ENCODE data around the gene AGPAT4.
"Not testable (repeated sequence)": the region's sequence is repeated elsewhere in the genome, so short reads cannot be mapped to it uniquely, and the experiment has no call there.

AGPAT4 gene

DNA sequence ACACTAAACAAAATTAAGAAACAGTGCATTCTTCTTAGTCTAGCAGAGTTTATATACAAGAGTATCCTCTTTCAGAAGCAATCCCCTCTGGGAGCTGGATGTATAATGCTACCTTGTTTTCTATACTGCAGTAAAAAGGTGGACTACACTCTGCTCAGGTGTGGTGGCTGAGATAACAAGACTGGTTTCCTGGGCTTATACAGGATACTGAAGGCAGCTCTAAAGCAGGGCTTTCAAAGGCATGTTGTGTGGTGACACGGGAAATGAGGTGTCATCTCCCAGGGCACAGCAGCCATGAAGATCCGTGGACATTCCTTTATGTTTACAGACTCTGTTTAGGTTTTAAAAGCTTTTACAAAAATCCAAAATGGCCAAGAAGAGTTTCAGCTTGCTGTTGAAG lies 145.6 kb downstream of the AGPAT4 start:
- TF ChIP-seq CTCF (IDR thresholded peaks at IDR 0.05; ENCODE audit: low read length) (no peak), EZH2 (optimal IDR thresholded peaks at IDR 0.05; ENCODE audit: low read depth, low read length) (no peak), EZH2phosphoT487 (IDR thresholded peaks at IDR 0.05; ENCODE audit: low read length) (no peak)
- Histone ChIP-seq H3K9me3 (replicated peaks; ENCODE audit: insufficient read depth, low read length) (no peaks in the 10 kb centered on the region), H3F3A (ENCODE audit: insufficient read depth, low read length) (no peaks in the 10 kb centered on the region)

GRCh38 chr6:161127071-161127740 lies 146.7 kb downstream of the AGPAT4 start:
- Histone ChIP-seq H3K9ac (ENCODE audit: low read length) (no peak overlapping the region), H3K4me2 (ENCODE audit: low read depth, low read length) (no peak overlapping the region), H3K4me3 (ENCODE audit: low read length) (no peak overlapping the region), H4K20me1 (ENCODE audit: insufficient read depth, low read length) (no peaks in the 10 kb centered on the region), H3K9me2 (replicated peaks; ENCODE audit: insufficient read depth, low read length) (no peaks in the 10 kb centered on the region), H3K27ac (ENCODE audit: low read length) (no peak overlapping the region), H3K27me3 (replicated peaks; ENCODE audit: insufficient read depth, low read length) (no peaks in the 10 kb centered on the region), H3K36me3 (replicated peaks; ENCODE audit: insufficient read depth, low read length) (no peaks in the 10 kb centered on the region), H3K9me3 (replicated peaks; ENCODE audit: insufficient read depth, low read length) (no peaks in the 10 kb centered on the region), H3K4me1 (ENCODE audit: low read length) (no peaks in the 10 kb centered on the region), H2AFZ (ENCODE audit: low read length) (no peak overlapping the region), H3F3A (ENCODE audit: insufficient read depth, low read length) (no peaks in the 10 kb centered on the region), H3K79me2 (ENCODE audit: low read length) (no peaks in the 10 kb centered on the region)
- TF ChIP-seq EZH2 (optimal IDR thresholded peaks at IDR 0.05; ENCODE audit: low read depth, low read length), result no peak
- DNase-seq, result no peak

More for the DNA sequence above, 145.6 kb downstream of the AGPAT4 start:
- H3K36me3 ChIP-seq (replicated peaks; ENCODE audit: insufficient read depth, low read length), result no peaks in the 10 kb centered on the region
- no peaks in the 10 kb centered on the region for H3K9me2 ChIP-seq (replicated peaks; ENCODE audit: insufficient read depth, low read length)
- H3K4me3 ChIP-seq (ENCODE audit: low read length), result no peak overlapping the region
- no peak for DNase-seq
- H3K27ac ChIP-seq (ENCODE audit: low read length), result no peak overlapping the region
- H3K27me3 ChIP-seq (replicated peaks; ENCODE audit: insufficient read depth, low read length), result no peaks in the 10 kb centered on the region
- no peaks in the 10 kb centered on the region for H3K4me1 ChIP-seq (ENCODE audit: low read length)
- H2AFZ ChIP-seq (ENCODE audit: low read length), result no peak overlapping the region
- no peaks in the 10 kb centered on the region for H3K79me2 ChIP-seq (ENCODE audit: low read length)
- no peak overlapping the region for H3K9ac ChIP-seq (ENCODE audit: low read length)
- H4K20me1 ChIP-seq (ENCODE audit: insufficient read depth, low read length), result no peaks in the 10 kb centered on the region
- no peak overlapping the region for H3K4me2 ChIP-seq (ENCODE audit: low read depth, low read length)

DNA sequence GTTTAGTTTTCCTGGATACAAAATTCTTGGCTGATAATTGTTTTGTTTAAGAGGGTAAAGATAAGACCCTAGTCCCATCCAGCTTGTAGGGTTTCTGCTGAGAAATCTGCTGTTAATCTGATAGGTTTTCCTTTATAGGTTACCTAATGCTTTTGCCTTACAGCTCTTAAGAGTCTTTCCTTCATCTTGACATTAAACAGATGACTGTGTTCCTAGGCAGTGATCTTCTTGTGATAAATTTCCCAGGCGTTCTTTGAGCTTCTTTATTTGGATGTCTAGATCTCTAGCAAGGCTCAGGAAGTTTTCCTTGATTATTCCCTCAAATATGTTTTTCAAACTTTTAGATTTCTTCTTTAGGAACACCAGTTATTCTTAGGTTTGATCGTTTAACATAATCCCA lies 148.3 kb downstream of the AGPAT4 start:
- Histone ChIP-seq H2AFZ (ENCODE audit: low read length) (no peak overlapping the region), H3K36me3 (replicated peaks; ENCODE audit: insufficient read depth, low read length) (no peaks in the 10 kb centered on the region), H3F3A (ENCODE audit: insufficient read depth, low read length) (no peaks in the 10 kb centered on the region), H3K79me2 (ENCODE audit: low read length) (no peaks in the 10 kb centered on the region), H3K4me3 (ENCODE audit: low read length) (no peak overlapping the region), H3K27ac (ENCODE audit: low read length) (no peak overlapping the region), H3K9me2 (replicated peaks; ENCODE audit: insufficient read depth, low read length) (no peaks in the 10 kb centered on the region), H3K27me3 (replicated peaks; ENCODE audit: insufficient read depth, low read length) (no peaks in the 10 kb centered on the region), H3K4me2 (ENCODE audit: low read depth, low read length) (no peak overlapping the region), H3K4me1 (ENCODE audit: low read length) (no peaks in the 10 kb centered on the region), H3K9ac (ENCODE audit: low read length) (no peak overlapping the region), H4K20me1 (ENCODE audit: insufficient read depth, low read length) (no peaks in the 10 kb centered on the region), H3K9me3 (replicated peaks; ENCODE audit: insufficient read depth, low read length) (no peaks in the 10 kb centered on the region)
- no peak for DNase-seq
- TF ChIP-seq EZH2phosphoT487 (IDR thresholded peaks at IDR 0.05; ENCODE audit: low read length) (no peak), CTCF (IDR thresholded peaks at IDR 0.05; ENCODE audit: low read length) (no peak), EZH2 (optimal IDR thresholded peaks at IDR 0.05; ENCODE audit: low read depth, low read length) (no peak)

DNA sequence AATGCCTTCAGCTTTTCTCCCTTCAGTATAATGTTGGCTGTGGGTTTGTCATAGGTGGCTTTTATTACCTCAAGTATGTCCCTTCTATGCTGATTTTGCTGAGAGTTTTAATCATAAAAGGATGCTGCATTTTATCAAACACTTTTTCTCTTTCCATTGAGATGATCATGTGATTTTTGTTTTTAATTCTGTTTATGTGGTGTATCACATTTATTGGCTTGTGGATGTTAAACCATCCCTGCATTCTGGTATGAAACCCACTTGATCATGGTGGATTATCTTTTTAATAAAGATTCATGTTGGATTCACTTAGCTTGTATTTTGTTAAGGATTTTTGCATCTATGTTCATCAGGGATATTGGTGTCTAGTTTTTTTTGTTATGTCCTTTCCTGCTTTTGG lies 150.5 kb downstream of the AGPAT4 start:
- not testable (repeated sequence) for H3K9ac ChIP-seq (ENCODE audit: low read length)

More for the DNA sequence above, 150.5 kb downstream of the AGPAT4 start:
- not testable (repeated sequence) for H3K4me3 ChIP-seq (ENCODE audit: low read length); H3K27me3 ChIP-seq (replicated peaks; ENCODE audit: insufficient read depth, low read length); H3K9me3 ChIP-seq (replicated peaks; ENCODE audit: insufficient read depth, low read length); H3K79me2 ChIP-seq (ENCODE audit: low read length); H3K9me2 ChIP-seq (replicated peaks; ENCODE audit: insufficient read depth, low read length); H3F3A ChIP-seq (ENCODE audit: insufficient read depth, low read length); DNase-seq; H3K4me2 ChIP-seq (ENCODE audit: low read depth, low read length); H2AFZ ChIP-seq (ENCODE audit: low read length); H4K20me1 ChIP-seq (ENCODE audit: insufficient read depth, low read length); H3K36me3 ChIP-seq (replicated peaks; ENCODE audit: insufficient read depth, low read length); H3K4me1 ChIP-seq (ENCODE audit: low read length); H3K27ac ChIP-seq (ENCODE audit: low read length)
